Lower leg skin (tissue), 4 donors: ENCODE measurements around the gene THSD8. TPM values are rescaled to one million over a fixed set of nuclear protein-coding genes. Genes with fewer than 3 reads are reported as not detected.

Experiments
- DNase-seq, 2 donors: peaks; one replicate each; pipeline ENCODE4 v3.0.0-alpha.2; 2019; ENCODE audit warnings: low spot score in 2 of 2
- H3K4me3 ChIP-seq: fragments of 200-600 bp; sonication (generic); 2 replicates; pipeline ENCODE4 v1.5.1; 2017; ENCODE audit warnings: mild to moderate bottlenecking, low read depth; ENCODE audit not compliant: poor library complexity, severe bottlenecking
- POLR2A ChIP-seq, 2 donors: fragments of 450-650 bp; IDR thresholded peaks; one replicate each; pipeline ENCODE4 v1.6.1; 2016 to 2017; ENCODE audit warnings: antibody characterized with exemption in 2 of 2, mild to moderate bottlenecking in 1 of 2, moderate library complexity in 1 of 2
- WGBS, 2 donors: methylation state at CpG; one replicate each; pipeline ENCODE4 v1.1.5; 2018; 5-methylcytosine and 5-hydroxymethylcytosine counted together
- intact Hi-C: fragments of 100-400 bp; cut with DNase I; formaldehyde crosslinking; loops from one replicate; pipeline ENCODE4 v1.15.0; 2023; ENCODE audit warnings: low total_unique reads
- total RNA-seq, 4 donors: library from RNA; depleted of rRNA; stranded (reverse); fragments of >200 nt; gene quantifications; one replicate each; pipeline ENCODE4 v1.1.0, GENCODE V29; 2016
- TF ChIP-seq, protein P1 (sequence below), 3 donors: fragments of 450-650 bp; IDR thresholded peaks; one replicate each; pipeline ENCODE4 v1.5.1; 2016; ENCODE audit warnings: antibody characterized with exemption in 3 of 3, mild to moderate bottlenecking in 3 of 3, moderate library complexity in 2 of 3

THSD8 gene
- total RNA-seq, 4 donors from 2014 or later, result 1.6 TPM; not detected in 3

DNA sequence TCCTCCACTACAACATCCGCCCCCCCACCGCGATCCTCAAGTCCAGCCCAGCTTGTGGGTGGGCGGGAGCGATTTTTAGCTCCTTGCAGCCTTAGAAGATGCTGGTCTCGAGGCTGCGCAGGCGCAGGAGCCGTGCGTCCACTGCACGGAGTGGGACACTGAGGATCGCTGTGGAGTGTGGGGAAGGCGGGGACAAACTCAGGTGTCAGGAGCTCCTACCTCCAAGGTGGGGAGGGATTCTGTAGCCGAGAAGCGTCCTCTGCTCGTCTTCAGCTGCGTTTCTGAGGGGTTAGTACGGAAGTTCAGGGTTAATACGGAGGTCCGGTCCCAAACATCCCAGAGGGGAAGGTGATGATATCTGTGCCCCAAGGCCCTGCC, 32.7 kb downstream of the THSD8 start, which contains the start of gene RTBDN:
TSS of gene RTBDN (minus strand) at position 14 of the 378 bp plus-strand sequence. CDS start 4,600 bp downstream, outside the sequence.
- WGBS, 2 donors, result 3 to 11% methylated on average over 20 of the region's 20 CpGs
- intact Hi-C loops, result no loop called here

DNA sequence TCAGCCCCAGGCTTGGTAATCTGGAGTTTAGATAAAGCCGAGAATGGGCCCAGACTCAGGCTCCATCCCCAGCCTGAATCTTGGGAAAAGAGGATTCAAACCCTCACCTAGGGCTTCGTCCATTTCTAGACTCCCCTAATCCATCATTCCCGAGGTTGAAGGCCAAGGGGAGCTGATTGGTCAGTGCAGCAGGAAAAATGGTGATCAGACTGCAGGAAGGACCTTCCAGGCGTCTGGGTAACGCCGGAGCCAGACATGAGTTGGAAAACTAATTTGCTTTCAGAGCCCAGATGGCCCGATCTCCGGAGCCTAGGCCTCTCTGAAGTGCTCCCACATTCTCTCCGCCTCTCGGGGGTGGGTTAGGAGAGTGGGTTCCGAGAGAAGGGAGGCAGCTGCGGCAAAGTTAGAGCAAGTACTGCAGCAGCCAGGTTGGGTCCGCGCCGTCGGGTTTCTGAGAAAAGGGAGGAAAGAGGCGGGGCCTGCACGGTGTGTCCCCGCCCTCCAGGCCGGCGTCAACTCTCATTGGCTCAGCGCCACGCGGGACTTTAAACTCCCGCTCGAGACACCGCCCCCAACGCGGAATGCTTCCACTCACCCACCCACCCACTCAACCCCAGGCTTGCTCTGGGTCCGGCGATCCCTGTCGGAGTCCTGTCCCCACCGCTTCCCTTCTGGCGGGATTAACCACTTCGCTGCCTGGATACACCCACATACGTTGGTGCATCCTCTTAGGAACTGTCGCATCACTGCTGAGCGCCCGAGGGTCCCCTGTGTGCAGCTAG, 33.3 kb downstream of the THSD8 start:
- no peak overlapping the region for H3K4me3 ChIP-seq
- 4 to 8% methylated on average over 38 to 39 of the region's 39 CpGs for WGBS, 2 donors
- TF ChIP-seq POLR2A (IDR thresholded peaks at IDR 0.05), result no peak
- TF ChIP-seq, protein P1, sequence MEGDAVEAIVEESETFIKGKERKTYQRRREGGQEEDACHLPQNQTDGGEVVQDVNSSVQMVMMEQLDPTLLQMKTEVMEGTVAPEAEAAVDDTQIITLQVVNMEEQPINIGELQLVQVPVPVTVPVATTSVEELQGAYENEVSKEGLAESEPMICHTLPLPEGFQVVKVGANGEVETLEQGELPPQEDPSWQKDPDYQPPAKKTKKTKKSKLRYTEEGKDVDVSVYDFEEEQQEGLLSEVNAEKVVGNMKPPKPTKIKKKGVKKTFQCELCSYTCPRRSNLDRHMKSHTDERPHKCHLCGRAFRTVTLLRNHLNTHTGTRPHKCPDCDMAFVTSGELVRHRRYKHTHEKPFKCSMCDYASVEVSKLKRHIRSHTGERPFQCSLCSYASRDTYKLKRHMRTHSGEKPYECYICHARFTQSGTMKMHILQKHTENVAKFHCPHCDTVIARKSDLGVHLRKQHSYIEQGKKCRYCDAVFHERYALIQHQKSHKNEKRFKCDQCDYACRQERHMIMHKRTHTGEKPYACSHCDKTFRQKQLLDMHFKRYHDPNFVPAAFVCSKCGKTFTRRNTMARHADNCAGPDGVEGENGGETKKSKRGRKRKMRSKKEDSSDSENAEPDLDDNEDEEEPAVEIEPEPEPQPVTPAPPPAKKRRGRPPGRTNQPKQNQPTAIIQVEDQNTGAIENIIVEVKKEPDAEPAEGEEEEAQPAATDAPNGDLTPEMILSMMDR (IDR thresholded peaks at IDR 0.05), result no peak
- DNase-seq, result no peak
- intact Hi-C loops, result no loop called here

More for the DNA sequence above, 32.7 kb downstream of the THSD8 start, which contains the start of gene RTBDN:
- TF ChIP-seq, protein P1 (IDR thresholded peaks at IDR 0.05), result no peak
- no peak for TF ChIP-seq POLR2A (IDR thresholded peaks at IDR 0.05)
- no peak for DNase-seq
- no peak within 1 kb of the TSS for H3K4me3 ChIP-seq

DNA sequence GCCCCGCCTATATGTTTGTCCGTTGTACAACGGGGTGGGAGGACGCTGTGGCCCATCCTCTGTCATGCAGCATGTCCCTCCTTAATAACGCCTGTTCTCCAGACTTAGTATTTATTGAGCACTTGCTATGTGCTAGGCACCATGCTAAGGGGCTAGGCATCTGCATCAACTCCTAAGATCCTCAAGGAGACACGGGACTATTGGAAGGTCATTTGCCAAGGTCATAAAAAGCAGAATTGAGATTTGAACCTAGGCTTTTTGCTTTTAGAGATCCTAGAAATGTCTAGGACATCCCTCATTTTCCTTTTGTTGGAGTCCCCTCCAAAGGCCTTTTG, 34.6 kb downstream of the THSD8 start:
- TF ChIP-seq, protein P1 (IDR thresholded peaks at IDR 0.05), result no peak
- no peak for TF ChIP-seq POLR2A (IDR thresholded peaks at IDR 0.05)
- 5 to 11% methylated on average over 5 to 6 of the region's 6 CpGs for WGBS, 2 donors
- no peak overlapping the region for H3K4me3 ChIP-seq
- no peak for DNase-seq
- intact Hi-C loops, result no loop called here

- intact Hi-C loops, result no loop called here
- DNase-seq, result no peak
- TF ChIP-seq, protein P1 (IDR thresholded peaks at IDR 0.05), result no peak
- no peak for TF ChIP-seq POLR2A (IDR thresholded peaks at IDR 0.05)
- WGBS, 2 donors, result 74 to 78% methylated on average over 4 of the region's 4 CpGs
- H3K4me3 ChIP-seq, result no peak overlapping the region
Measured at GRCh38 chr19:12837225-12837624, 35.4 kb downstream of the THSD8 start.

DNA sequence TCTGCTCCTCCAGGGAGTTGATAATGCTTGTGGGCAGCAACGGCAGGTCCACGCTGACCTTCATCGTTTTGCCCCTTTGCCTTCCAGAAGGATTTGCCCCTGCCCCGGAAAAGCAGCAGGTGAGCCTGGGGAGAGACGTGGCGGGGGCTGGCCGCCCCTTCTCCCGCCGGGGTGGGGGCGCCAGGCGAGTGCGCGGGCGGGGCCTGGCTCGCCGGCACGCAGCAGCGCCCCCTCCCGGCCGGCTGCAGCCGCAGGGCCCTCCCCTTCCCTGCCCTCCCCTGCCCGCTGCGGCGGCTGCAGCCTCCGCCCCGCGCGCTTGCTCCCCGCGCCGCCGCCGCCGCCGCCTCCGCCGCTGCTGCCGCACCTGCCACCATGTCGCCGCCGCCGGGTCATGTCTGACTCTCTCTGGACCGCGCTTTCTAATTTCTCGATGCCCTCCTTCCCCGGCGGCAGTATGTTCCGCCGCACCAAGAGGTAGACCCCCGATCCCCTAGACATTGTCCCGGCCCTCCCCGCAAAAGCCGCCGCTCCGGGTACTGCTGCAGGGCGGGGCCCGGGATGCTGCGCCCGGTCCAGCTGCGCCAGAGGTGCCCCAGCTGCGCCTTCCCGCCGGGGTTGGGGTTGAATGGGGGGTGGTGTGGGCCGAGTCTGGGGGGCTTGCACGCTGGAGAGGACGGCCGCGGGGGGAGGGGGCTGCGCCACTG, 36.5 kb downstream of the THSD8 start, which contains the start of gene MAST1:
TSS of gene MAST1 (plus strand) at position 334 of the 704 bp plus-strand sequence. CDS start at position 392, 58 bp downstream.
- TF ChIP-seq, protein P1 (IDR thresholded peaks at IDR 0.05), result no peak
- TF ChIP-seq POLR2A (IDR thresholded peaks at IDR 0.05), result no peak
- 1 to 4% methylated on average over 19 to 68 of the region's 69 CpGs for WGBS, 2 donors
- intact Hi-C loops, result no loop called here
- peak within 1 kb of the TSS; percentile 26 for H3K4me3 ChIP-seq
- no peak for DNase-seq
